ENCODE results near the gene NSD2. TPM values are rescaled to one million over a fixed set of nuclear protein-coding genes. Genes with fewer than 3 reads are reported as not detected.
"Not testable (repeated sequence)": the region's sequence is repeated elsewhere in the genome, so short reads cannot be mapped to it uniquely, and the experiment has no call there.

Gene NSD2
- total RNA-seq, 2 donors from 2014 or later, result 30.0 to 38.7 TPM

DNA sequence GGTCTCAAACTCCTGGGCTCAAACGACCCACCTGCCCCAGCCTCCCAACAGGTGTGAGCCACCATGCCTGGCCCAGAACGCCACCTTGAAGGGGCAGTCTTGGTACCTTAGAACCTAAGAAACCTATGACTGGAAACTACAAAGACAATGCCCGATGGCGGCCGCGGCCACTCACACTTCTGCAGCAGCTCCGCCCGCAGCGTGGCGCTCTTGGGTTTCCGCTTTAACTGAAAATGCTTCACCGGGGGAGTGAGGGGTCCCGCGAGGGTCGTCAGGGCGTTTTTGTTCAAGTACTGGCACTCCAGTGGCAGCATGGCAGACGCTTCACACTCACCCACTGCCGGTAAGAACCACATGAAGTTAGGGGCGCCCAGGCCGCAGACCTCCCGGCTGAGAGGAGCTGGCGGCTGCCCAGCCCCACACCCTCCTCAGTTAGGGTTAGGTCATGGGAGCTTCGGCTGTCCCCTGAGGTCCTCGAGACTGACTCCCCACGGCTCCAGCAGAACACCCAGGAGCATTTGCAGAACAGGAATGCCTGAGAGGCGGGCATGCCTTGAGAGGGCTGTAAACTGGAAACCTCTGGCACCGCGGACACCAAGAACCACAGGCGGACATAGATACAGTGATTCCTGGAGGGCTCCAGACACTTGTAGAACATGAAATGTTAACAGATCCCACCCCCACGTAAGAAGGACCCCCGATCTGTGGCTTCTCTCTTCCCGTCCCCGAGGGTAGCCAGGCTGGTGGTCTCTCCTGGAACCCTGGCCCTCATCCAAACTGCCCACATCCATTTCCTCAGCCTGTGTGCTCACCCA, 118.5 kb downstream of the NSD2 start:
- ATAC-seq (no peak), DNase-seq (no peak)
- intact Hi-C loops (cut with DNase I), result no loop called here

DNA sequence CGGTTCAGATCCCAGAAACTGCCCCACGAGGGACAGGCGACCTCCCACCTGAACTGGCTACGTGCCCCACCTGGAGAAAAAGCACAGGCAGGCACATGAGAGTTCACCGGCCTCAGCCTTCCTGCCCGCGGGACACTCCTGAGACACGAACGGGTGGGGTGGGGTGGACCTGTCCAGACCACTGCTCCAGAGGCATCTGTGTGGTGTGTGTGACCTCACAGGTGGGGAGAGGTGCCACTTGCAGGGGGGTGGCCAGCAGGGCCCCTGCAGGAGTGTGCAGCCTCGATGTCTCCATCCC, 119.1 kb downstream of the NSD2 start:
- DNase-seq, result no peak
- no peak for ATAC-seq
- intact Hi-C loops (cut with DNase I), result no loop called here

DNA sequence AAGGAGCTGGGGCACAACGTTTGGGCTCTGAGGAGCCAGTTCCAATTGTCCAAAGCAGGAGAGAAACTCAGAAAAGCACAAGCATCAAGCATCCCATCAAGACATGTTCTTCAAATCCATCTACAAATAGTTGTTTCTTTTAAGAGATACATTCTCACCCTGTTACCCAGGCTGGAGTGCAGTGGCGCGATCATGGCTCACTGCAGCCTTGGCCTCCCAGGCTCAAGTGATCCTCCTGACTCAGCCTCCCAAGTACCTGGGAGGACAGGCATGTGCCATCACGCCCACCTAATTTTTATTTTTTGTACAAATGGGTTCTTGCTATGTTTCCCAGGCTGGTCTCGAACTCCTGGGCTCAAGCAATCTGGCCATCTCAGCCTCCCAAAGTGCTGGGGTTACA, 119.5 kb downstream of the NSD2 start:
- intact Hi-C loops (cut with DNase I), result no loop called here
- no peak for DNase-seq
- ATAC-seq, result no peak

DNA sequence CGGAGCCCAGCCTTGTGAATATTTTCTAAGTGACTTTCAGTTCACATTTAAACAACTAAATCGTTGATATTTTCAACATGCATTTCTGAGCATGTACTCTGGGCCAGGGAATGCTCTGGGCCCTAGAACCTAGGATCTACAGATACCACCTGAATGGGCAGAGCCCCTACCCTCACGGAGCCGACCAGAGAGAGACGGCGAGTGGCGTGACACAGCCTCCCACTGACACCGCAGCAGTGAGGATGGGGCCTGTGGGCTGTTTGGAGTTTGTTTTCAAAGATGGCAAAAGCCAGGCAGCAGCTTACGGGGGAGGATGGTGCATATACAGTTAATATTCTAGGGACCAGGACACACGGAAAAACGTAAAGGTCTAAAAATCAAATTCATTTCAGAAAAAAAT, 119.9 kb downstream of the NSD2 start:
- intact Hi-C loops (cut with DNase I), result no loop called here

DNA sequence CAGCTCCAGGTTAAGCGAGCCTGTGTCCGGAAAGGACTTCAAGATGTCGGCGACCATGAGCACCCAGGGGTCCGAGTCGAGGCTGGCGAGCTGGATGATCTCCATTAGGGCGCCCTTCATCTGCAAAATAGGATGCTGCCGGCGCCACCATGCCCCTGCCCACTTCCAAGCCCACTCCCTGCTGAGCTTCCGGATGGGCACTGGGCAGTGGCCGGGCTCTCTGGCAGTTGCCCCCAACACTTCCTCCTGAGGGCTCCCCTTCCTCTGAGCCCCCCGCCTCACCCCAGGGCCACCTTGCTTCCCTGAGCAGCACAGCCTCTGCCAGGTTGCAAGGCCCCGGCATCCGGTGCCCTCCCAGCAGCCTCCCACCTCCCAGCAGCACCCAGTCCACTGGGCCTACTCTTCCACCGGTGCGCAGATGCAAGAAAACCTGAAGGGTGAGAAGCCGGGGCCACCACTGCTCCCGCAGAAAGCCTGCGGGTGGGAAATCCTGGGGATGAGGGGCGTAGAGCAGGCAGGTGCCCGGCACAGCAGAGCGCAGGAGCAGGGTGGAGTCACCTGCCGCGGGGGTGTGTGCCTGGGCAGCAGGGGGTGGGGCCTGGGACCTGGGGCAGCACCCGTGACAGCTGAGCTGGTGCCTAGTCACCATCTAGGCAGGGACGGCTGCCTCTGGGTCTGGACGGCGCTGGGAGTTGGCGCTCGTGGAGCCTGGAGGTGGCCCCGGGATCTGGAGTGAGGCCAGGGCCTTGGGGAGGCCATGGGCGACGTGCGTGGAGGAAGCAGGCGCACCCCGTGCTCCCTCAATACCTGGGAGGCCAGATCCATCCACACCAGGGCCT, 120.6 kb downstream of the NSD2 start:
- ATAC-seq (peak in 1 of 2 donors; percentile 52), DNase-seq (no peak)
- intact Hi-C loops (cut with DNase I), result no loop called here

More for the DNA sequence above, 119.9 kb downstream of the NSD2 start:
- DNase-seq (no peak), ATAC-seq (no peak)

DNA sequence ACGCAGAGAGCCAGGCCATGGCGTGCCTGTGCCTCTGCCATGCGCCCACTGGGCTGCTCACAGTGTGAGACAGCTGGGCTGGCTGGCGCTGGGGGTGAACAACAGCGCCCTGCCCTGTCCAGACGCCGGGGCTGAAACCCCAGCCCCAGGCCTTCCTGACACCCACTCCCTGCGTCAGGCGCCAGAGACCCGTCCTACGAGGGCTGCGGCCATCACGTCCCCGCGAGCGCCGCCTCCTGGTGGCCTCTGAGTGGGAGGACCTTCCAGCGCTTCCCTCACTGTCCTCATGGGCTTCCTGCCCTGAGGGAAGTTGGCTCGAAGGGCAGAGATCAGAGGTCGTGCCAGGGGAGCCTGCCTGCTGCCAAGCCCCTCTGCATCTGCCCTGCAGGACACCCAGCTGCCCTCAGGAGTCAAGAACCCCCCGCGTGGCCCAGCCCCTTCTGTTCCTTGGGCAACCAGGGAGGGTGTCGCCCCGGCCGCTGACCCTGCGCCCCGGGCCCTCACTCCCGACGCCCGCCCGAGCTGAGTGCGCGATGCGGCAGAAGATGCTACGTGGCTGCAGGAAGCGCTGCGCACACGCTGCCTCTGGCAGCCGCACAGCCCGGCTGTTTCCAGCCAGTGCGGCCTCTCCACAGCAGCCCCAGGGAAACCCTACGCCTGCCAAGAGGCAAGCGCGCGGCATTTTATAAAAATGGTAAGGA, 121.4 kb downstream of the NSD2 start:
- intact Hi-C loops (cut with DNase I), result no loop called here
- ATAC-seq, result peak; percentile 46 to 52
- DNase-seq, result no peak

DNA sequence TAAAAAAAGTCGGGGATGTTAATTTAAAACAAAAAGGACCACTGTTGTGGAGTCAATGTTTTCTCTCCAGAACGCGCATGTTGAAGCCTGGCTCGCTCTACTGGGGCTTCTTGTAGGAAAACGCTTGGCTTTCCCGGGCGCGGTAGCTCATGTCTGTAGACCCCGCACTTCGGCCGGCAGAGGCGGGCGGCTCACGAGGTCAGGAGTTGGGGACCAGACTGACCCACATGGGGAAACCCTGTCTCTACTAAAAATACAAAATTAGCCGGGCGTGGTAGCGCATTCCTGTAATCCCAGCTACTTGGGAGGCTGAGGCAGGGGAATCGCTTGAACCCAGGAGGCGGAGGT, 122.0 kb downstream of the NSD2 start:
- ATAC-seq, result no peak
- no peak for DNase-seq
- intact Hi-C loops (cut with DNase I), result no loop called here

DNA sequence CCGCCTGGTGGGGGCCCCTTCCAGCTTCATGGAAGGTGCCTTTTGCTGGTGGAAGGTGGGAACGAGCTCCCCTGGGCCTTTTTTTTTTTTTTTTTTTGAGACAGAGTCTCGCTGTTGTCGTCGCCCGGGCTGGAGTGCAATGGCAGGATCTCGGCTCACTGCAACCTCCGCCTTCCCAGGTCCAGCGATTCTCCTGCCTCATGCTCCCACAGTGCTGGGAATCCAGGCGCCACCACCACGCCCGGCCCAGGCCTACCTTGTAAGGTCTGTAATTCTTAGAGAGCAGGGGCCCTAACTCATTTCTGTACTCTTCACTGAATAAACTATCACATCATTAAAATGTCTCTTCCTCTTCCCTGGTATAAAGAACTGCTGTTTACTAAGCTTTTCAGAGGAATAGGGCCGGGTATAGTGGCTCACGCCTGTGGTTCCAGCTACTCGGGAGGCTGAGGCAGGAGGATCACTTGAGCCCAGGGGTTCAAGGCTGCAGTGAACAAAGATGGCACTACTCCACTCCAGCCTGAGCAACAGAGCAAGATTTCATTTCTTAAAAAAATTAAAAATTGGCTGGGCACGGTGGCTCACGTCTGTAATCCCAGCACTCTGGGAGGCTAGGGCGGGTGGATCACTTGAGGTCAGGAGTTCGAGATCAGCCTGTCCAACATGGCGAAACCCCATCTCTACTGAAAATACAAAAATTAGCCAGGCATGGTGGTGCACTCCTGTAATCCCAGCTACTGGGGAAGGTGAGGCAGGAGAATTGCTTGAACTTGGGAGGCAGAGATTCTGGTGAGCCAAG, 122.7 kb downstream of the NSD2 start:
- ATAC-seq; intact Hi-C loops (cut with DNase I); DNase-seq: not testable (repeated sequence)

DNA sequence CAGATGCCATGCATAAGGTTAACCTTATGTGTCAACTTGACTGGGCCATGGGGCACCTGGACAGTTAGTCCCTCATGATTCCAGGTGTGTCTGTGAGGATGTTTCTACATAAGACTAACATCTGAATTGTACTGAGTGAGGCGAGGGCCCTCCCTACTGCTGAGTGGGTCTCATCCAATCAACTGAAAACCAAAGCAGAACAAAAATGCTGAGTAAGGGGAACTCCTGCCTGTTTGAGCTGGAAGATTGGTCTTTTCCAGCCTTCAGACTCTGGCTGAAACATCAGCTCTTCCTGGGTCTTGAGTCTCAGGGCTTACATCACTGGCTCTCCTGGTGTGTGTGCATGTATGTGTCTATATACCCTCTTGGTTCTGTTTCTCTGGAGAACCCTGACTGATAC, 123.7 kb downstream of the NSD2 start:
- ATAC-seq, result no peak
- no peak for DNase-seq
- intact Hi-C loops (cut with DNase I), result no loop called here

DNA sequence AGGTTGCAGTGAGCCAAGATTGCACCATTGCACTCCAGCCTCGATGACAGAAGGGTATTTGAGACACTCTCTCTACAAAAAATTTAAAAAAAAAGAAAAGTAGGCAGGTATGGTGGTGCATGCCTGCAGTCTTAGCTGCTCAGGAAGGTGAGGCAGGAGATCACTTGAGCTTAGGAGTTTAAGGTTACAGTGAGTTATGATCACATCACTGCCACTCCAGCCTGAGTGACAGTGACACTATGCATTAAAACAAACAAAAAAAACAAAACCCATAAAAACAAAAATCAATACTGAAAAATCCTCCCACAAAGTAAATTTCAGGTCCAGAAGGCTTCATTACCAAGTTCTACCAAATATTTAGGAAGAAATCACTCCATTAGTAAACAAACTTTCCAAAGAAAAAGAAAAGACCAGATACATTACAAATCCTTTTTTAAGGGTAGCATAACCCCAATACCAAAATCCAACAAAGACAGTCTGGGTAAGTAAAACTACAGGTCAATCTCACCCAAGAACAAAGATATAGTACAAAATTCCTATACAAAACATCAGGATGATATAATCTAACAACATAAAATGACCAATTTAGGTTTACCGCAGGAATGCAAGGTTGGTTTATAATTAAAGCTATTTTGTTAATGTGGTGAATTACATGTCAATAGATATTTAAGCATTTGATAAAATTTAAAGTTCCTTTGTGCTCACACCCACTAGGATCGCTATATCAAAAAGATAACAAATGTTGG, 125.8 kb downstream of the NSD2 start:
- ATAC-seq (no peak), DNase-seq (no peak)
- intact Hi-C loops (cut with DNase I), result no loop called here

DNA sequence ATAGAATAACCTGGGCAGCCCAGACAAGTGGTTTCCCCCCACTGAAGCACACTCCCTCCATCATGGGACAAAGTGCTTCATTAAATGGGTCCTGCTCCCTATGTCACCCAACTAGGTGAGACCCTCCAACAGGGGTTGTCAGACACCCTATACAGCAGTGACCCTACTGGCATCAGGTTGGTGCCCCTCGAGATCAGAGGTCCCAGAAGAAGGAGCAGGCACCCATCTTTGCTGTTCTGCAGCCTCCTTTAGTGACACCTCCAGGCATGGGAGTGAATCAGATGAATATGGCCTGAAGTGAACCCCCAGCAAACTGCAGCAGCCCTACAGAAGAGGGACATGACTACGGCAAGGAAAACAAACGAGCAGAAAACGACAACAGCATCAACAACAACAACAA, 126.5 kb downstream of the NSD2 start:
- ATAC-seq (no peak), DNase-seq (no peak)
- intact Hi-C loops (cut with DNase I), result no loop called here

DNA sequence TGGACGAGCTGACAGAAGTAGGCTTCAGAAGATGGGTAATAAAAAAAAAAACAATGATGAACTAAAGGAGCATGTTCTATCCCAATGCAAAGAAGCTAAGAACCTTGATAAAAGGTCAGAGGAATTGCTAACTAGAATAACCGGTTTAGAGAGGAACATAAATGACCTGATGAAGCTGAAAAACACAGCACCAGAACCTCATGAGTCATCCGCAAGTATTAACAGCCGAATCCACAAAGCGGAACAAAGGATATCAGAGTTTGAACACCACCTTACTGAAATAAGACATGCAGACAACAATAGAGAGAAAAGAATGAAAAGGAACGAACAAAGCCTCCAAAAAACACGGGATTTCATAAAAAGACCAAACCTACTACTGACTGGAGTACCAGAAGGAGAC, 127.1 kb downstream of the NSD2 start:
- no peak for DNase-seq
- intact Hi-C loops (cut with DNase I), result no loop called here
- no peak for ATAC-seq

DNA sequence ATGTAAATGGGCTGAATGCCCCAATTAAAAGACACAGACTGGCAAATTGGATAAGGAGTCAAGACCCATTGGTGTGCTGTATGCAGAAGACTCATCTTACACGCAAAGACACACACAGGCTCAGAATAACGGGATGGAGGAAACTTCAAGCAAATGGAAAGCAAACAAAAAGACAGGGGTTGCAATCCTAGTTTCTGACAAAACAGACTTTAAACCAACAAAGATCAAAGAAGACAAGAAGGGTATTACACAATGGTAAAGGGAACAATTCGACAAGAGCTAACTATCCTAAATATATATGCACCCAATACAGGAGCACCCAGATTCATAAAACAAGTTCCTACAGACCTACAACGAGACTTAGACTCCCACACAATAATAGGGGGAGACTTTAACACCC, 128.1 kb downstream of the NSD2 start:
- DNase-seq; ATAC-seq; intact Hi-C loops (cut with DNase I): not testable (repeated sequence)

DNA sequence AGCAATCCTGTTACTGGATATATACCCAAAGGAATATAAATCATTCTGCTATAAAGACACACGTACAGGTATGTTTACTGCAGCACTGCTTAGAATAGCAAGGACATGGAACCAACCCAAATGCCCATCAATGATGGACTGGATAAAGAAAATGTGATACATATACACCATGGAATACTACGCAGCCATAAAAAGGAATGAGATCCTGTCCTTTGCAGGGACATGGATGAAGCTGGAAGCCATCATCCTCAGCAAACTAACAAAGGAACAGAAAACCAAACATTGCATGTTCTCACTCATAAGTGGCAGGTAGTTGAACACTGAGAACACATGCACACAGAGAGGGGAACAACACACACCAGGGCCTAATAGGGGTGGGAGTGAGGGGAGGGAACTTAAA, 132.2 kb downstream of the NSD2 start:
- ATAC-seq; intact Hi-C loops (cut with DNase I); DNase-seq: not testable (repeated sequence)

DNA sequence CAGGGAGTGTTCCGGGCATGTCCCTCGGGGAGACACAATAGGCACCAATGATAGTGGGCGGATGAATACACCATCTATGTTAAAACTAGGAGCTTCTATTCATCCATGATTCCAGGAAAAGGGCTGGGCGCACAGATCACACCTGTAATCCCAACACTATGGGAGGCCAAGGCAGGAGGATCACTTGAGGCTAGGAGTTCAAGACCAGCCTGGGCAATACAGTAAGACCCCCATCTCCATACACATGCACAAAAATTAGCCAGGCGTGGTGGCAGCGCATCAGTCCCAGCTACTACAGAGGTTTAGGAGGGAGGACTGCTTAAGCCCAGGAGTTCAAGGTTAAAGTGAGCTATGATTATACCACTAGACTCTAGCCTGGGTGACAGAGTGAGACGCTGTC, 135.2 kb downstream of the NSD2 start:
- no peak for ATAC-seq
- intact Hi-C loops (cut with DNase I), result no loop called here
- DNase-seq, result no peak

DNA sequence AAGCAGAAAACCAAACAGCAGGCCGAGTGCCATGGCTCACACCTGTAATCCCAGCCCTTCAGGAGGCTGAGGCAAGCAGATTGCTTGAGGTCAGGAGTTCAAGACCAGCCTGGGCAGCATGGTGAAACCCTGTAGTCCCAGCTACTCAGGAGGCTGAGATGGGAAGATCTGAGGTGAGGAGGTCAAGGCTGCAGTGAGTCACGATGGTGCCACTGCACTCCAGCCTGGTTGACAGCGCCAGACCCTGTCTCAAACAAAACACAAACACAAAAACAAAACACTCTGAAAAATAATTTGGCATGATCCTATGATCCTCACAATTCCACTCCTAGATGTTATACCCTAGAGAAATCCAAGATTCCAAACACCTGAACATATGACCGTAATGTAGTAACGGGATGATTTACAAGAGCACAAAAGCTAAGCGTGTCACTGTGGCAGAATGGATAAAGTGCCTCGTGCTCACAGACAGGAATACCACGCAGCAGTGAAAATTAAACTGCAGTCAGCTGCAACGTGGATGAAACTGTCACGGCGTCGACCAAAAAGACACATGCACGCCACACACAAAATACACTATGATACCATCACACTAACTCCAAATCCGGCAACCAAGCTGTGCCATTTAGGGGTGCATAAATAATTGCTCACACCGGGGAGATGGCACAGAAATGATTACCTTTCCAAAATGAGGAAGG, 135.9 kb downstream of the NSD2 start:
- intact Hi-C loops (cut with DNase I), result no loop called here
- ATAC-seq, result no peak
- no peak for DNase-seq

DNA sequence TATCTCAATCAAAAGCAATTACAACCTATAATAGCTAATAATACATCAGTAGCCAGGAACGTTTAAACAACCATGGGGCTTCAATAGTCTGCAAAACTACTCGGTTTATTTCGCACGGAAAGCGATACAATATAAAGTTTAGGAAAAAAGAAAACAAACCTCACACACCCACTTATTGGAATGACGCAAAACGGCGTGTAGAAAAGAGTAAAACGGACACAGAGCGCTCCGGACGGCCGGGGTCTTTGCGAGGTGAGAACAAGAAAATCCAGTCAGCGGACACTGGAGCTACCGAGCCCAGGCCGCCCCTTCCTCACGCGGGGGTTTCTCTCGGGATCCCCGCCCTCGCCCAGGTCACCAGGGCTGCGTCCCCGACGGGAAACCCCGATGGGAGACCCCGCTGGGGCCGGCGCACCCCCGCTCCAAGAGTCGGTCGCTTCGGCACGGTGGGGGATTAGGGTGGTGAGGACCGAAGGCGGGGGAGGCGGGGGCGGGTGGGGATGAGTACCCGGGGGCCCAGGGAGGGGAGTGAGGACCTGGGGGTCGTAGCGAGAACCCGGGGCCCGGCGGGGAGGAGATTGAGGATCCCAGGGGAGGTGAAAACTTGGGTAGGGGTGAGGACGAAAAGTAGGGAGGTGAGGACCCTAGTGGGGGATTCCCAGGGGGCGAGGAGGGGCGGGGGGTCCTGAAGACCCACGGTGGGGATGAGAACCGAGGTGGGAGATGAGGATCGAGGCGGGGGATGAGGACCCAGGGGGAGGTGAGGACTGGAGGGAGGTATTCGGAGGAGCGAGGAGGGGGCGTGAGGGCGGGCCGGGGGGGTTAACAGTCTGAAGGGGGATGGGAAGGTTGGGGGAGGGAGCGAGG, 136.8 kb downstream of the NSD2 start:
- DNase-seq, result peak; percentile 23
- no peak for ATAC-seq
- intact Hi-C loops (cut with DNase I), result no loop called here

DNA sequence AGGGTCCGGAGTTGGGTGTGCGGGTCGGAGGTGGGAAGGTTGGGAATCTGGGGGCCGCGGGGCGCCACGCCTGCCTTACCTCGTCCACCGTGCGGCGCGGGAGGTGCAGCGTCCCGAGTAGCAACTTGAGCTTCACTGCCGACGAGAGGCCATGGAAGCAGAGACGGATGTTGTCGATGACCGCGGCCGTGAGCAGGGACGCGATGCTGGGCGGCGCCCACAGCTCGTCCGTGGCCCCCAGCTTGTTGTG, 137.4 kb downstream of the NSD2 start:
- ATAC-seq, result peak; percentile 4 to 26
- intact Hi-C loops (cut with DNase I), result no loop called here

More for the DNA sequence above, 137.4 kb downstream of the NSD2 start:
- DNase-seq, result no peak
